Vagina (tissue), 2 donors: ENCODE results near the gene ARVCF. TPM values are rescaled to one million over a fixed set of nuclear protein-coding genes. Genes with fewer than 3 reads are reported as not detected.

Experiments used
- DNase-seq, 2 donors: peaks; one replicate each; pipeline ENCODE4 v3.0.0-alpha.2; 2017; ENCODE audit errors: extremely low spot score in 2 of 2
- H3K27ac ChIP-seq: fragments of 200-600 bp; sonication (generic); one replicate; pipeline ENCODE4 v1.5.1; 2019
- H3K27me3 ChIP-seq: fragments of 200-600 bp; sonication (generic); one replicate; pipeline ENCODE4 v1.5.1; 2019
- H3K36me3 ChIP-seq, 2 donors: fragments of 200-600 bp; sonication (generic); one replicate each; pipeline ENCODE4 v1.5.1; 2017 to 2019
- H3K4me1 ChIP-seq: fragments of 200-600 bp; sonication (generic); one replicate; pipeline ENCODE4 v1.5.1; 2019
- H3K4me3 ChIP-seq, 2 donors: fragments of 200-600 bp; sonication (generic); 1 replicate in 1 of 2; 2 replicates in 1 of 2; pipeline ENCODE4 v1.5.1; 2016 to 2019
- H3K9me3 ChIP-seq: fragments of 200-600 bp; sonication (generic); one replicate; pipeline ENCODE4 v1.5.1; 2019
- CTCF ChIP-seq, 3 experiments: fragments of 450-650 bp in 2 of 3; fragments of 200-600 bp in 1 of 3; sonication (generic) in 1 of 3; IDR thresholded peaks; one replicate each; pipeline ENCODE4 v1.5.1; 2017 to 2019; ENCODE audit warnings: antibody characterized with exemption in 3 of 3, mild to moderate bottlenecking in 2 of 3, moderate library complexity in 2 of 3
- POLR2A ChIP-seq, 2 donors: fragments of 450-650 bp; IDR thresholded peaks; one replicate each; pipeline ENCODE4 v1.6.1; 2017; ENCODE audit warnings: antibody characterized with exemption in 2 of 2, mild to moderate bottlenecking in 2 of 2, moderate library complexity in 2 of 2
- POLR2AphosphoS5 ChIP-seq, 2 donors: sonication (generic); formaldehyde crosslinking; IDR thresholded peaks; one replicate each; pipeline ENCODE4 v1.9.0; 2017; ENCODE audit warnings: antibody characterized with exemption in 2 of 2, mild to moderate bottlenecking in 2 of 2, low read depth in 1 of 2; ENCODE audit not compliant: insufficient read depth in 1 of 2
- intact Hi-C: fragments of 100-400 bp; cut with DNase I; formaldehyde crosslinking; loops from one replicate; pipeline ENCODE4 v1.15.1; 2023
- total RNA-seq: library from RNA; depleted of rRNA; stranded (reverse); fragments of >200 nt; gene quantifications from one replicate; pipeline ENCODE4 v1.2.3, GENCODE V29; 2016

ARVCF gene
- total RNA-seq, 1 donor from 2014 or later: 10.8 TPM

- H3K36me3 ChIP-seq: no peaks in the 10 kb centered on the region
- TF ChIP-seq POLR2A (IDR thresholded peaks at IDR 0.05): no peak
- H3K27me3 ChIP-seq: no peaks in the 10 kb centered on the region
- intact Hi-C loops: no loop called here
- H3K4me1 ChIP-seq: peaks cover 50% of the 10 kb centered on the region
- DNase-seq: no peak
- no peaks in the 10 kb centered on the region for H3K9me3 ChIP-seq
- no peak overlapping the region for H3K4me3 ChIP-seq
- no peak overlapping the region for H3K27ac ChIP-seq
Observed at GRCh38 chr22:19951346-19951745, 65.3 kb downstream of the ARVCF start.

GRCh38 chr22:19948057-19948760 is 68.4 kb downstream of the ARVCF start:
- Histone ChIP-seq H3K4me3 (no peak overlapping the region), H3K4me1 (peaks cover 58% of the 10 kb centered on the region), H3K9me3 (no peaks in the 10 kb centered on the region), H3K27ac (no peak overlapping the region), H3K36me3 (no peaks in the 10 kb centered on the region), H3K27me3 (no peaks in the 10 kb centered on the region)
- no peak for TF ChIP-seq CTCF (IDR thresholded peaks at IDR 0.05)
- TF ChIP-seq POLR2A (IDR thresholded peaks at IDR 0.05): no peak
- no peak for TF ChIP-seq POLR2AphosphoS5 (IDR thresholded peaks at IDR 0.05; ENCODE audit: insufficient read depth in 1 of 2, low read depth in 1 of 2)
- no peak for DNase-seq
- intact Hi-C loops: no loop called here

GRCh38 chr22:19943082-19944026 is 73.3 kb downstream of the ARVCF start:
- no peak for TF ChIP-seq CTCF (IDR thresholded peaks at IDR 0.05)
- TF ChIP-seq POLR2A (IDR thresholded peaks at IDR 0.05): peak in 1 of 2 donors; percentile 28
- TF ChIP-seq POLR2AphosphoS5 (IDR thresholded peaks at IDR 0.05; ENCODE audit: insufficient read depth in 1 of 2, low read depth in 1 of 2): peak in 1 of 2 donors; percentile 66
- no peaks in the 10 kb centered on the region for H3K36me3 ChIP-seq
- no peak for DNase-seq
- H3K4me1 ChIP-seq: peaks cover 64% of the 10 kb centered on the region
- H3K27ac ChIP-seq: peak overlapping the region; percentile 97
- H3K4me3 ChIP-seq: peak overlapping the region; percentile 80 to 89
- H3K9me3 ChIP-seq: no peaks in the 10 kb centered on the region
- H3K27me3 ChIP-seq: no peaks in the 10 kb centered on the region
- intact Hi-C loops: no loop called here

- intact Hi-C loops: no loop called here
- TF ChIP-seq POLR2A (IDR thresholded peaks at IDR 0.05) (no peak), CTCF (IDR thresholded peaks at IDR 0.05) (peak in 1 of 3 experiments; percentile 6), POLR2AphosphoS5 (IDR thresholded peaks at IDR 0.05; ENCODE audit: insufficient read depth in 1 of 2, low read depth in 1 of 2) (no peak)
- H3K4me3 ChIP-seq: peak overlapping the region; percentile 80 to 89
- no peaks in the 10 kb centered on the region for H3K36me3 ChIP-seq
- peak overlapping the region; percentile 97 for H3K27ac ChIP-seq
- no peaks in the 10 kb centered on the region for H3K27me3 ChIP-seq
- DNase-seq: no peak
- peaks cover 61% of the 10 kb centered on the region for H3K4me1 ChIP-seq
- H3K9me3 ChIP-seq: no peaks in the 10 kb centered on the region
Observed at GRCh38 chr22:19942157-19943081, 74.2 kb downstream of the ARVCF start.
